GM19239 (cell line): ENCODE data around the gene UNC119.
A peak's percentile ranks its signal among the peaks of the same experiment; 100 is the strongest.
"Not testable (repeated sequence)": the region's sequence is repeated elsewhere in the genome, so short reads cannot be mapped to it uniquely, and the experiment has no call there.

Source experiments
- DNase-seq: peaks from one replicate; pipeline ENCODE4 v3.0.0; 2011; ENCODE audit warnings: low spot score; ENCODE audit not compliant: insufficient read length
- FAIRE-seq: peaks from 2 replicates; lab custom pipeline; 2011; peaks lifted over from hg19 to GRCh38; lab: Jason Lieb, UNC

The UNC119 gene

DNA sequence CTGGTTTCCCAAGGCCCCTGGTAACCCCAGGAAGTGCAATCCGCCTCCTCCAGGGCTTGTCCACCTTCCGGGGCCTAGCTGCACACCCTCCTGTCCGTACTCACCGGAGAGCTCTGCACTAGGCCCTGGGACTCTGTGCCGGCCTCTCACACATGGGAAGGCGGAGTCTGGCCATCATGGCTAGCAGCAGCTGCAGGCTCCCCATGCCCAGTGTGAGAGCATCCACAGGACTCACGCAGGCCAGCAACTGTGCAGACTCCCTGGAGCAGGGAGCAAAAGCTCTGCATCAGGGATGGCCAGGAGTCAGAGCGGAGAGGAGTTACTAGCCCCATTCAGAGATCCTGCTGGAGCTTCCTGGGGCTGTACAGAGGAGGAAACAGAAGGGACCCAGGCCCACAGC, 26.0 kb downstream of the UNC119 start:
- no peak for DNase-seq
- no peak for FAIRE-seq

DNA sequence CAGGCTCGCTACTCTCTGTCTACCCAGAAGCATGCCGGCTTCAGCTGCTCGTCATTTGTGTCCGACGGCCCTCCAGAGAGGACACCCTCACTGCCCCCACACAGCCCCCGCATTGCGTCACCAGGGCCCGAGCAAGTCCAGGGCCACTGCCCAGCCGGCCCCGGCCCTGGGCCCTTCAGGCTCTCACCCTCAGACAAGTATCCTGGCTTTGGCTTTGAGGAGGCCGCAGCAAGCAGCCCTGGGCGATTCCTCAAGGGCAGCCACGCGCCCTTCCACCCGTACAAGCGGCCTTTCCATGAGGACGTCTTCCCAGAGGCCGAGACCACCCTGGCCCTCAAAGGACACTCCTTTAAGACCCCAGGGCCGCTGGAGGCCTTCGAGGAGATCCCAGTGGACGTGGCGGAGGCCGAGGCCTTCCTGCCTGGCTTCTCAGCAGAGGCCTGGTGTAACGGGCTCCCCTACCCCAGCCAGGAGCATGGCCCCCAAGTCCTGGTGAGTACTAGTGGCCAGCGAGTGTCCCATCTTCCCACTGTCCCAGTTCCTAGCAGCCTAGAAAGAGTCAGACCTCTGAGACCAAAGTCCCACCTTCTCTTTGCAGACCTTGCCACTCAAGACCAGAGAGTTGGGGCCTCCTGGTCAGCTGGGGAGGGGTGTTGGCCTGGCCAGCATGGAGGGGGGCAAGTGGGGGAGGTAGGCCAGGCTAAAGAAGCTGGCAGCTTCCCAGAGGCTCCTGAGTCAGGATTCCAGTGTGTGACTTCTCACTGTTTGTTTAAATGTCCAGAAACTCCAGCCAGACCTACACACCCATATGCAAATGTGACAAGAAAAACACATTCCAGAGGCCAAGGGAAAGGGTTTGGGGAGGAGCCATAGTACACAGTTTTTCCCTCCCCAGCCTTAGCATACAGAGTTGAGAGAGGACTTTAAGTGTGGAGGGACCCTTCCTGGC, 27.7 kb downstream of the UNC119 start:
- FAIRE-seq (no peak), DNase-seq (no peak)

DNA sequence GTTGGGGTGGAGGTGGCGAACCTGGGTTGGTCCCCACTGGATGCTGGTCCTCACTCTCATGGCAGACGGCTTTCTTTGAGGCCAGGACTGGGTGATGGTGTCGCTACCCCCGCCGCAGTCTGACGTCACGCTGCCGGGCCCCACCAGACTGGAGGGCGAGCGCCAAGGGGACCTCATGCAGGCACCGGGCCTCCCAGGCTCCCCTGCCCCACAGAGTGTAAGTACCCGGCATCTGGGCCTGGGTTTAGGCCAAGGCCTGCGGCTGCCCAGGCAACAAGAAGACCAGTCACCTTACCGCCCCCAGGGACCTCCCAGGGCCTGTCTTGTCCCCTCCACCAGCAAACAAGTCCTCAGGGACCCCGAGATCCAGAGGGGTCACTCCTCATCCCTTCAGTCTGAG, 28.5 kb downstream of the UNC119 start:
- DNase-seq (no peak), FAIRE-seq (no peak)

DNA sequence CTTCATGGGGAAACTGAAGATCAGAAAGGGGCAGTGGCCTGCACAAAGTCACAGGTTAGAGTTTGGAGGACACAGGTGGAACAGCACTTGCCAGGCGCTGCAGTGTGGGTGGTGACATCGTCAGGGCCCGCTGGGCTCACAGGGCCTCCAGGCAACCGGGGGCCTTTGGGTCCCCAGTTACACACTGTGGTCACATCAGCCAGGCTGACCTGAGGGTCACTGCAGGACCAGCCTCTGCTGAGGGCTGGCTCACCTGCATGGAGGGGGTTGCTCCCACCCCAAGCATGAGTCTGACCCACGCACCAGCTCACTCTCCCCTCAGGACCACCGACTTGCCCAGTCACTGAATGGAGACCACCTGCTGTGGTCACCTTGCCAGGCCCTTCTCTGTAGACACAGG, 29.2 kb downstream of the UNC119 start:
- FAIRE-seq, result no peak
- DNase-seq, result no peak

DNA sequence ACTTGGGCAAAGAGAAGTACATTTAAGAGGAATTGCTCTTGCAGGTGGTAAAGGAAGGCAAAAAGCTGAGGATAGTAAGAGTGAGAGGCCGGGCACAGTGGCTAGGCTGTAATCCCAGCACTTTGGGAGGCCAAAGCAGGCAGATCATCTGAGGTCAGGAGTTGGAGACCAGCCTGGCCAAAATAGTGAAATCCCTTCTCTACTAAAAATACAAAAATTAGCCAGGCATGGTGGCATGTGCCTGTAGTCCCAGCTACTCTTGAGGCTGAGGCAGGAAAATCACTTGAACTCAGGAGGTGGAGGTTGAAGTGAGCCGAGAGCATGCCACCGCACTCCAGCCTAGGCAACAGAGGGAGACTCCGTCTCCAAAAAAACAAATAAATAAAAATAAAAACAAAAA, 30.1 kb downstream of the UNC119 start:
- not testable (repeated sequence) for FAIRE-seq

DNA sequence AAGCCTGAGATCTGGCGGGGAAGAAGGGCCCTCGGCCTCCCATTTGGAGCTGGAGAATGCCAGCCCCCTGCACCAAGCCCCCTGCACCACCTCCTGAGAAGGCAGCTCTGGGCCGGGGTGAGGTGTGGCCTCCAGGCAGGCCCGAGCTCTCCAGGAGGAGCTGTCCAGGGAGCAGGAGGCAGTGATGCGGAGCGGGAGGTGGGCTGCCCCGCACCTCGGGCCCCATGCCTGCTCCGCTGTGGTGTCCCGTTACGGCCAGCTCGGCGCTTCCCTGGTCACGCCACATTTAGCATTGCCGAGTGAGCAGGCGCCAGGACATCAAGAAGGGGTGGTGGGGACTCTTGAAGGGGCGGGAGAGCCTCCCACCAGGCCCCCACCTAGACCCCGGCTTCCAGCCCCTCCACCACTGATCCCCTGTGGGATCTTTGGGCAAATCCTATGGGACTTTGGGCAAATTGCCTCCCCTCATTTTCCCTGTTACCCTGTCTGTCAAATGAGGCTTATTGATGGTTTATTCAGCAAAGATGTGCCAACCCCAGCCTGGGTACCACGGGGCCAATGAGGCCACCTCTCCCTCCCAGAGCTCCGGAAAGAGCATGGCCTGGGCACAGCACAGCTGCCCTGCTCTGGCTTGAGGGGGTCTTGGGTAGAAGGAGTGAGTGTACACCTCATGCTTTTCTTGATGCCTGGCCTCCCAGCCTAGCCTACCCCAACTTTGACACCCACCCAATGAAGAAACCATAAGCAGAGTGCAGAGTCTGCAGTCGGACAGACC, 30.9 kb downstream of the UNC119 start:
- FAIRE-seq, result no peak
- DNase-seq, result no peak

More for the DNA sequence above, 30.1 kb downstream of the UNC119 start:
- not testable (repeated sequence) for DNase-seq

DNA sequence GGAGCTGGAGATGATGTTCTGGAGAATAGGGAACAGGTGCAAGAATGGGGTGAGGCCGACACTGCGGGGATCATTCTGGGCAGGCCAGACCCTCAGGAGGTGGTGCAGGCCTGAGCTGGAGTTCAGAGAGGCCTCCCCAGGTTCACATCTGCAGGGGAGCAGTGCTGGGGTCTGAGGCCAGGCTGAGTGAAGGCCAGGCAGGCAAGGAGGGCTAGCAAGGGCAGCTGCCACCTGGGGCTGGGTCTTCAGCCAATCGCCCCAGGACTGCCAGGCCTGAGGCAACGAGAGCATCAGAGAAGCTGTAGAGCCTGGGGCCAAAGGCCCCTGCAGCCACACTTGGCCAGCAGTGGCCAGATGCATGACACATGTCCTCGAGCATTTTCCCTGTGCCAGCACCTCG, 31.7 kb downstream of the UNC119 start:
- DNase-seq (no peak), FAIRE-seq (no peak)

DNA sequence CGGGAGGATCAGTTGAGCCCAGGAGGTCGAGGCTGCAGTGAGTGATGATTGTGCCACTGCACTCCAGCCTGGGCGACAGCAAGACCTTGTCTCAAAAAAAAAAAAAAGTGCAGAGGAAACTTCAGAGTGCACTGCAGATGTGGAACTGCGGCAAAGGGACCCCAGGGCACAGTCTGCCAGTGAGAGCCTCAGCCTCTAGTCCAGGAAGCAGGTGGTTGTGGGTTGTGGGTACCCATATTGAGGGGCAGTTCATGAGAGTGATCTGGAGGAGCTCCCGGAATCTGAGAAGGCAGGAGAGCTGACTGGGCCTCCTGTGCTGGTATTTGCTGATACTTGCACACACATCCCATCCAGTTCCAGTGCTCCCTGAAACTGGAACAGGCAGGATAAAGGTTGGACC, 33.2 kb downstream of the UNC119 start:
- FAIRE-seq (no peak), DNase-seq (no peak)

DNA sequence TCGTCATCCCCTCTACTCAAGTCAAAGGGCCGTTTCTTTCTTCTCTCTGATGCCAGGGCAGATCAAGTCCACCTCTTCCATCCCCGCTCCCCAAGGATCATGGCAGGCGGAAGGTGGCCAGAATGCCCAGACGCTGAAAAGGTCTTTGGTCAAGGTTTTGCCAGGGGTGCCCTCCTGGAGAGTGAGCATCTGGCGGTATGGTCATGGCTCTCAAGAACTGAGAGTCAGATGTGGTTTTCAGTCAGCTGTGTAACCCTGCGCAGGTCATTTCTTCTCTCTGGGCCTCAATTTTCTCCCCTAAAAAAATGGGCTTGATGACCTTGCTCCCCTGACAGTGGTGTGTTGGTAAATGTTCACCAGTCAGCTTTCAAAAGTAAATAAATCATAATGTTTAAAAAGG, 33.8 kb downstream of the UNC119 start:
- FAIRE-seq (no peak), DNase-seq (no peak)

DNA sequence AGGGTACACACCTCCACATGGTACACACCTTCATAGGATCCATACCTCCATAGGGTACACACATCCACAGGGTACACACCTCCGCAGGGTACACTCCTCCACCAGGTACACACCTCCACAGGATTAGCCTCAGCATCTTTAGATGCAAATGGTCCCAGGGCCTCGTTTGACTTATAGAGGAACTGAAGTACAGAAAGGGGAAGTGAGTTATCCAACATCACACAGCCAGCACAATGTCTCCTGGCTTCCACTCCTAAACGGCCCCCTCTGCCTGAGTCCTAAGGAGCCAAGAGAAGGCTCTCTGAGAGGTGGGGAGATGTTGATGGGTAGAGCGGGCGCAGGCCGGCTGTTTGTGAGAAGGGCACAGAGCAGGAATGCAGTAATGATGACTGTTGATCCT, 34.3 kb downstream of the UNC119 start:
- DNase-seq (no peak), FAIRE-seq (no peak)

DNA sequence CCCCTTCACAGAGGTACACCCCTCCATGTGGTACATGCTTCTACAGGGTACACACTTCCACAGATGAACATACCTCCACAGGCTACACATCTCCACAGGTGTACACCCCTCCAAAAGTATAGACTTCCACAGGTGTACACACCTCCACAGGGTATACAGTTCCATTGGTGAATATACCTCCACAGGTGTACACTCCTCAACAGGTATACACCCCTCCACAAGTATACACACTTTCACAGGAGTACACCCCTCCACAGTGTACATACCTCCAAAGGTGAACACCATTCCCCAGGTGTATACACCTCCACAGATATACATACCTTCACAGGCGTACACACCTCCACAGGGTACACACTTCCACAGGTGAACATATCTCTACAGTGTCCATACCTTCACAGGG, 36.9 kb downstream of the UNC119 start:
- FAIRE-seq (no peak), DNase-seq (no peak)

DNA sequence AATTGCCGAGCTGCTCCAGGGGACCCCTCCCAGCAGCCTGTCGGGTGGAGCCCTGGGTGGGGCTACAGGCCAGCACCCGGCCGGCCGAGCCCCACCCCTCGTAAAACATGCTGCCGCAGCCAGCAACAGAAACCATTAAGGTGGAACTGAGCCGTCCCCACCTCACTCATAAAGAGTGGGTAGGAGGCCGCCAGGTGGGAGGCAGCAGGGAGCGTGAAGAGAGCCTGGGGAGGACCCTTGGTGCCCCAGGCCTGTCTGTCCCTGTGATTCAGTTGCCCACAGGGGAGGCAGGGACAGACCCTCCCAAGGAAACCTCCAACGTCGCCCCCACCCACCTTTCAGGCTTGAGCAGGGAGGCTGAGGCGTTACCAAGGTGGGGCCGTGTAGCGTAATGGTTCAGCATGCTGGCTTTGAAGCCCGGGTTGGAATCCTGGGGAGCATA, 37.8 kb downstream of the UNC119 start:
- no peak for DNase-seq
- no peak for FAIRE-seq

DNA sequence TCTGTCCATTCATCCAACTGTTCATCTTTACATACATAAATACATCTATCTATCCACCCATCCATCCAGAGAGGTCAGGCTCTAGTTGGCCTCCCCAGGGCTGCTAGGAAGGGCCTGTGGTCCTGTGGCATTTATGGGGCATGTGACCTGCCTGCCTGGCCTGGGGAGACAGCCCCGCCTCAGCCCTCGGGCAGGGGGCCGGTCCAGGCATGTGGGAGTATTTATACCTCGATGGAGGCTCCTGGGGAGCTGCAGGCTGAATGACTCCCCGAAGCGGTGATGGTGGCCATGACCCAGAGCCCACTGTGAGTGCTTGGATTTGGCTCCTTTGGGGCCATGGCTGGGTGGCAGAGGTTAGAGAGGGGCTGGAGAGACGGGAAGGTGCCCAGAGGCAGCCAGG, 38.9 kb downstream of the UNC119 start:
- DNase-seq (no peak), FAIRE-seq (no peak)

DNA sequence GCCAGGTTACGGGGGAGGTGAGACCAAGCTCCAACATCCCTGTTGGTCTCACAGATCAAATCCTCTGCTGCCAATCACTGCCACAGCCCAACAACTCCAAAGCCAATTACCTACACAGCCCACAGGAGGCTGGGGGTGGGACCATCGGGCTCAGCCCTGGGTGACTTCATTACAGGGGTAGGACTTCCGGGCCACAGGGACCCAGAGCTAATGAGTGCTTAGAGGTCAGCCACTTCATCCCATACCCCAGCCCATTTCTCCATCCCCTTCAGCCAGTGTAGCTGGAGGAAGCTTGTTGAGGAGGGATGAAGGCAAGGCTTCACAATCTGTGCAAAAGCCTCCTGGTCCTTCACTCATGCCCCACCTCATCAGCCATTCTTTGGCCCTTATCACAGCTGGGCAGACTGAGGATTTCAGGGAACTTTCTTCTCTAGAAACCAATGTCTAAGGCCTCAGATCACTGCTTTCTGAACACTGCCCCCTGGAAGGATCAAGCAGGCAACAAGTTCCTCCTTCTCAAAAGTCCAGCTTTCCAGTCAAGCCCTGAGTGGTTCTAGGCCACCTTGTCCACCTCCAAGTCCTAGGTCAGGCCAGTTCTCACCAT, 40.5 kb downstream of the UNC119 start:
- FAIRE-seq (peak; percentile 39), DNase-seq (no peak)

DNA sequence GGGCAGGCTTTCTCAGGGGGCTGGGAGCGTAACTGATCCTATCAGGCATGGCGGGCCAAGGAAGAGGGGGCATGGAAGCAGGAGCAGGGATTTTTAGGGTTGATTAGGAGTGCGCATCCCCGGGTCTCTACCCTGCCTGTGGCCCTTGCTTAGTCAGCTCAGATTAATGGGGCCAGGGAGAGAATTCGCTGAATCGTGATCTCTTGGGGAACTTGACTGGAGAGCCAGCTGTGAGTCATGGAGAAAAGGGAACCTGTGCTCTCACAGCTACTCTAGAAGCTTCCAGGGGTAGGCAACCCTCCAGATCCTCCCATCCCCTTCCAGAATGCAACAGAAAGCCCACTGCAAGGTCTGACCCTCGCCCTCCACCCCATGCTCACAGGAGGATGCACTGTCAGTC, 42.6 kb downstream of the UNC119 start:
- FAIRE-seq (no peak), DNase-seq (no peak)

DNA sequence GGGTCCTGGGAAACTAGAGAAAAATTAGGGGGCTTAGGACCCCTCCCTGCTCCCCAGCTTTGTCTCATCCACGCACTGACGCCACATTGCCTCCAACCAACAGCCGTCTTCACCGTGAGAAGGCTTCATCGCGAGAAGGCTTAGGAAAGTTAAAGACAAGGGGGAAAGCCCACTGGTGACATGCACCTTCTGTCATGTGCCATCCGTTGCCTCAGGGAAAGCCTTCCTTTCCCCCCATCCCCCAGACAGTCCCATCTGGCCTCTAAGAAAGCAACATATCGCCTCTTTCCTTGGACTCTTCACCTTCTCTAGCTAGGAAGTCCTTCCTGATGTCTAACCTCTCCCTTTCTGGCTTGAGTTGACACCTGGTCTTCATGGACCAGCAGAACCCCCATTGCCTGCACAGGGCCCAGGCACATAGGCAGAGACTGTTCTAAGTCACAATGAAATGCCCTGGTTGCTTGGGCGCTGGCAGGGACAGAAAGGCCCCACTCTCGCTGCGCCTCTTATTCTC, 44.2 kb downstream of the UNC119 start:
- FAIRE-seq (no peak), DNase-seq (no peak)

DNA sequence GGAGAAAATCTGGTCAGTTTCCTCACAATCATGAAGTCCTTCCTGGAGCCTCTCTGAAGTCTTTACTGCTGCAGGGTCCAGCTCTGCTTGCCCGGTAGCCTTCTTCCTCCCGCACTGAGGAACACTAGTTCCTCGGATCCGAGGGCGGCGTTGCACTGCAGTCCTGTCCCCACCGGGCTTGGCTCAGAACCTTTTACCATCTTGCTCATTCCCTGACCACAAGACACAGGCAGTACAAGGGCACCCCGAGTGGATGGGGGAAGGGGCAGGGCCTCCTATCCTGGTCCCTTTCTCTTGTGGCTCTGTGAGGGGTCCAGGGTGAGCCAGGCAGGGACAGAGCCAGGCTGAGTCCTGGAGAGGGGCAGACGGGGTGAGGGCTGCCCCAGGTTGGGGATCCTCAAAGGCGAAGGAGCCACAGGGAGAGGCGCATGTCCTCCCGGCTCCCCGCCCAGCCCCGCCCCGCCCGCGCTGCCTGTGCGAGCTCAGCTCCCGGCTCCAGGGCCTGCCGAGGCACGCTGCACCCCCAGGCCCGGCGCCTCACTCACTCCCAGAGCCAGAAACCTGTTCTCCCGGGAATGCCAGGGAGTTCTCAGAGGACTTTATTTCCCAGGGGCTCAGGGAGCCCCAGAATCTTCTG, 44.7 kb downstream of the UNC119 start:
- FAIRE-seq, result no peak
- DNase-seq, result no peak

DNA sequence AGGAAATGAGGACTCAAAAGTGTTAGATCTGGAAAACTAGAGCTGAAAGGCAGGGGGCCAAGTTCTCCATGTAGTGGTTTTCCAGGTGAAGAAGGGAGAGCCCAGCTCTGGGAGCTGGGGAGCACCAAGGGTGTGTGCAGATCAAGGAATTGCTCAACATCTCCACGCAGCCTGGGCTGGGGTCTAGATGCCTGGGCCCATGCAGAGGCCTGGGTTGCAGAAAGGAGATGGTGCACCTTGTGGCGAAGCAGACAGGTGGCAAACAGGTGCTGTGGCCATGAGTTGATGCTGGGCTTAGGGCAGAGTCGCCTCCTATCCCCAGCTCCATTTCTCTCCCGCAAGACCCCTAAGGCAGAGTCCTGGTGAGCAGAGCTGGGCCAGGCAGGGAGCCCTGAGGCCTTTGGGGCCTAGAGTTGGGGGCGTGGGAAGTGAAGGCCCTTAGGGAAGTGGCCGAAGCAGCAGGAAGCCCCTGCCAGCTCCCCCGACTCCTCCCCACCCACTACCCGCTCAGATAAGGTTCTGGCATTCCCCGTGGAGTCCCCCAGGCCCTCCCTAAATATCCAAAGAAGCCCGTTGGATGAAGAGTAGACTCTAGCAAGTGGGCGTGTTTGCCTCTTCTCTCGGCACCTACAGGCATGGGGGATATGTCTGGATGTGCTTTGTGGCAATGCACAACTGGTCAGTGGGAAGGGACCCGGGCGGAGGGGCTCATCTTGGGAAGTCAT, 45.5 kb downstream of the UNC119 start:
- no peak for FAIRE-seq

DNA sequence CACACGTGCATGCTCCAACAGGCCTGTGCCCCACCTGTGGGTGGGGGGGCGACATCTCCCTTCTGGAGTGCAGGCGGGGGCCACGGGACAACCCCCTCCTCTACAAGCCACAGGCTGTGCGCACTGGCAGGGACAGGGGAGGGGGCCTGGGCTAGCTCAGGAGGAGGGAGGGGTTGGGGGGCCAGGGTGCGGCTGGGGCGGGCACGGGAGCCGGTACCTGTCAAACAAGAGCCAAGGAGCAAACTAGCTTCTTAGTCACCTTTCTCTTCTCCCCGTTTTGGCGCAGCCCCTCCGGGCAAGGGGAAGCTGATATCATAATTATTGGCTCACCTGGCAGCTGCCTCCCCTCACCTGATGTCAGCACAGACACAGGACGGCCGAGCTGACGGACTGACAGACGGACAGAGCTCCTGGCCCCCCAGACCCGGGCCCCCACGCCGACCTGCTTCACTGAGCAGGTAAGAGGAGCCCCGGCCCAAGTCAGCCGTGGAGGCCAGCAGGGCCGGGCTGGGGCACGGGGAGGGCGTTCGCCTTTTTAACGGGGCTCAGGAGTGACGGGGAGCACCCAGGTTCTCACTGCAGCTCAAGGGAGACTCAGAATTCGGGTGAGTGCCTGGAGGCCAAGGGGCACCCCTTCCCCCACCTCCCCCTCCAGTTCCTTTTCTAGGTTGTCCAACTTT, 46.3 kb downstream of the UNC119 start, which contains the start of gene FOXN1:
TSS of gene FOXN1 (plus strand) at position 363 of the 680 bp plus-strand sequence. CDS start 17,622 bp downstream, outside the sequence.
- DNase-seq (no peak), FAIRE-seq (no peak)

More for the DNA sequence above, 45.5 kb downstream of the UNC119 start:
- DNase-seq, result no peak
